ENCODE measurements around the gene NCOA6. TPM values are rescaled to one million over a fixed set of nuclear protein-coding genes. Genes with fewer than 3 reads are reported as not detected.

Gene NCOA6
- total and polyA plus RNA-seq, 2 donors (not counting 1 experiment from before 2014, with no cell fraction given) = 8.1 to 12.0 TPM

- Histone ChIP-seq H3K27ac (ENCODE audit: insufficient read depth, low read length) (peak overlapping the region; percentile 8), H3K4me1 (ENCODE audit: control insufficient read depth, extremely low read depth, insufficient read depth, low read length) (no peaks in the 10 kb centered on the region), H3K4me3 (replicated peaks in 1 of 4; ENCODE audit: control extremely low read depth in 1 of 4, insufficient read depth in 1 of 4, low read depth in 3 of 4, low read length in 4 of 4) (peak overlapping the region; percentile 80 to 89 (median 84)), H2AFZ (ENCODE audit: low read length) (peak overlapping the region; percentile 93), H3K36me3 (ENCODE audit: control insufficient read depth, insufficient read depth, low read length) (no peaks in the 10 kb centered on the region), H3K79me2 (ENCODE audit: control insufficient read depth, insufficient read depth, low read length) (peaks cover 2% of the 10 kb centered on the region), H3K9ac (ENCODE audit: insufficient read depth, low read length) (peak overlapping the region; percentile 13), H3K27me3 (ENCODE audit: control insufficient read depth, insufficient read depth, low read length) (no peaks in the 10 kb centered on the region), H3K9me3 (ENCODE audit: control insufficient read depth, insufficient read depth, low read depth, low read length) (no peaks in the 10 kb centered on the region), H3K4me2 (ENCODE audit: extremely low read depth, insufficient read depth, low read length) (peak overlapping the region; percentile 93), H4K20me1 (ENCODE audit: control insufficient read depth, extremely low read depth, insufficient read depth, low read length) (no peaks in the 10 kb centered on the region)
- no peak for DNase-seq (ENCODE audit: low read depth in 2 of 2)
- TF ChIP-seq CTCF (conservative IDR thresholded peaks at IDR 0.05 in 1 of 2, IDR thresholded peaks at IDR 0.05 in 1 of 2; ENCODE audit: low read depth in 1 of 2, low read length in 2 of 2) (no peak), EZH2 (IDR thresholded peaks at IDR 0.05; ENCODE audit: low read length, missing control alignments) (no peak)
Observed at GRCh38 chr20:34675993-34676641, 149.3 kb downstream of the NCOA6 start.

- H3K79me2 ChIP-seq (ENCODE audit: control insufficient read depth, insufficient read depth, low read length) = peaks cover 2% of the 10 kb centered on the region
- peak overlapping the region; percentile 93 for H3K4me2 ChIP-seq (ENCODE audit: extremely low read depth, insufficient read depth, low read length)
- no peak for DNase-seq (ENCODE audit: low read depth in 2 of 2)
- no peak overlapping the region for H2AFZ ChIP-seq (ENCODE audit: low read length)
- no peaks in the 10 kb centered on the region for H3K4me1 ChIP-seq (ENCODE audit: control insufficient read depth, extremely low read depth, insufficient read depth, low read length)
- H3K9ac ChIP-seq (ENCODE audit: insufficient read depth, low read length) = no peak overlapping the region
- H3K27ac ChIP-seq (ENCODE audit: insufficient read depth, low read length) = no peak overlapping the region
- H3K4me3 ChIP-seq (replicated peaks in 1 of 4; ENCODE audit: control extremely low read depth in 1 of 4, insufficient read depth in 1 of 4, low read depth in 3 of 4, low read length in 4 of 4) = peak overlapping the region in 2 of 4 experiments; percentile 80 to 81
- H3K27me3 ChIP-seq (ENCODE audit: control insufficient read depth, insufficient read depth, low read length) = no peaks in the 10 kb centered on the region
- no peaks in the 10 kb centered on the region for H4K20me1 ChIP-seq (ENCODE audit: control insufficient read depth, extremely low read depth, insufficient read depth, low read length)
- no peaks in the 10 kb centered on the region for H3K9me3 ChIP-seq (ENCODE audit: control insufficient read depth, insufficient read depth, low read depth, low read length)
- H3K36me3 ChIP-seq (ENCODE audit: control insufficient read depth, insufficient read depth, low read length) = no peaks in the 10 kb centered on the region
- TF ChIP-seq EZH2 (IDR thresholded peaks at IDR 0.05; ENCODE audit: low read length, missing control alignments) (no peak), CTCF (conservative IDR thresholded peaks at IDR 0.05 in 1 of 2, IDR thresholded peaks at IDR 0.05 in 1 of 2; ENCODE audit: low read depth in 1 of 2, low read length in 2 of 2) (no peak)
Observed at GRCh38 chr20:34675561-34675960, 149.9 kb downstream of the NCOA6 start.

- no peak for DNase-seq (ENCODE audit: low read depth in 2 of 2)
Observed at GRCh38 chr20:34673412-34673811, 152.0 kb downstream of the NCOA6 start.

More at GRCh38 chr20:34673412-34673811, 152.0 kb downstream of the NCOA6 start:
- Histone ChIP-seq H3K9me3 (ENCODE audit: control insufficient read depth, insufficient read depth, low read depth, low read length) (no peaks in the 10 kb centered on the region), H3K27ac (ENCODE audit: insufficient read depth, low read length) (no peak overlapping the region), H3K4me3 (replicated peaks in 1 of 4; ENCODE audit: control extremely low read depth in 1 of 4, insufficient read depth in 1 of 4, low read depth in 3 of 4, low read length in 4 of 4) (no peak overlapping the region), H4K20me1 (ENCODE audit: control insufficient read depth, extremely low read depth, insufficient read depth, low read length) (no peaks in the 10 kb centered on the region), H3K27me3 (ENCODE audit: control insufficient read depth, insufficient read depth, low read length) (no peaks in the 10 kb centered on the region), H3K36me3 (ENCODE audit: control insufficient read depth, insufficient read depth, low read length) (no peaks in the 10 kb centered on the region), H3K79me2 (ENCODE audit: control insufficient read depth, insufficient read depth, low read length) (peaks cover 2% of the 10 kb centered on the region), H2AFZ (ENCODE audit: low read length) (no peak overlapping the region), H3K4me1 (ENCODE audit: control insufficient read depth, extremely low read depth, insufficient read depth, low read length) (no peaks in the 10 kb centered on the region), H3K4me2 (ENCODE audit: extremely low read depth, insufficient read depth, low read length) (no peak overlapping the region), H3K9ac (ENCODE audit: insufficient read depth, low read length) (no peak overlapping the region)
- TF ChIP-seq CTCF (conservative IDR thresholded peaks at IDR 0.05 in 1 of 2, IDR thresholded peaks at IDR 0.05 in 1 of 2; ENCODE audit: low read depth in 1 of 2, low read length in 2 of 2) = no peak
- no peak for TF ChIP-seq EZH2 (IDR thresholded peaks at IDR 0.05; ENCODE audit: low read length, missing control alignments)
